GM20000 (cell line): Measurements from ENCODE around the gene COQ8A.

ENCODE experiments used
- DNase-seq: peaks from one replicate; pipeline ENCODE4 v3.0.0; 2012; ENCODE audit warnings: low spot score
- CTCF ChIP-seq: IDR thresholded peaks from 2 replicates; pipeline ENCODE4 v1.5.1; 2012; ENCODE audit warnings: mild to moderate bottlenecking, control low read depth; ENCODE audit errors: extremely low read depth, missing control alignments

The COQ8A gene

GRCh38 chr1:226978432-226979114 is 38.5 kb downstream of the COQ8A start:
- TF ChIP-seq CTCF = no peak

GRCh38 chr1:226979115-226979516 is 39.0 kb downstream of the COQ8A start:
- TF ChIP-seq CTCF = no peak

More at GRCh38 chr1:226978432-226979114, 38.5 kb downstream of the COQ8A start:
- no peak for DNase-seq

GRCh38 chr1:226979517-226980121 is 39.5 kb downstream of the COQ8A start:
- DNase-seq = no peak
- no peak for TF ChIP-seq CTCF

More at GRCh38 chr1:226979115-226979516, 39.0 kb downstream of the COQ8A start:
- DNase-seq = no peak

GRCh38 chr1:226980122-226980560 is 40.0 kb downstream of the COQ8A start:
- no peak for TF ChIP-seq CTCF
- DNase-seq = no peak

- TF ChIP-seq CTCF = no peak
- no peak for DNase-seq
Measured at GRCh38 chr1:226980565-226981385, 40.7 kb downstream of the COQ8A start.

- no peak for DNase-seq
- no peak for TF ChIP-seq CTCF
Measured at GRCh38 chr1:226981386-226981817, 41.3 kb downstream of the COQ8A start.

GRCh38 chr1:226981838-226982237 is 41.7 kb downstream of the COQ8A start:
- no peak for DNase-seq
- TF ChIP-seq CTCF = no peak
